Measurements from ENCODE around the gene SCAP.
"Not testable (repeated sequence)": the region's sequence is repeated elsewhere in the genome, so short reads cannot be mapped to it uniquely, and the experiment has no call there.

Gene SCAP

GRCh38 chr3:47475570-47476329 lies at the start of gene SCAP:
SCAP (minus strand) TSS chr3:47475941; CDS start chr3:47442993, 32,948 bp downstream.
- peak; percentile 90 for DNase-seq (ENCODE audit: low spot score)

GRCh38 chr3:47523310-47524073 lies 47.8 kb upstream of the SCAP start:
- DNase-seq (ENCODE audit: low spot score), result no peak

- peak; percentile 88 for DNase-seq (ENCODE audit: low spot score)
Measured at GRCh38 chr3:47522082-47522987, 46.6 kb upstream of the SCAP start.

GRCh38 chr3:47520756-47521155 lies 45.0 kb upstream of the SCAP start:
- DNase-seq (ENCODE audit: low spot score), result no peak

GRCh38 chr3:47517937-47518336 lies 42.2 kb upstream of the SCAP start:
- DNase-seq (ENCODE audit: low spot score), result no peak

GRCh38 chr3:47515864-47516319 lies 40.2 kb upstream of the SCAP start:
- no peak for DNase-seq (ENCODE audit: low spot score)

GRCh38 chr3:47515100-47515499 lies 39.4 kb upstream of the SCAP start:
- no peak for DNase-seq (ENCODE audit: low spot score)

GRCh38 chr3:47513125-47513929 lies 37.6 kb upstream of the SCAP start, which contains the start of gene ELP6:
ELP6 (minus strand) TSS chr3:47513712; CDS start chr3:47513590, 122 bp downstream.
- DNase-seq (ENCODE audit: low spot score), result peak; percentile 99

- DNase-seq (ENCODE audit: low spot score), result no peak
Measured at GRCh38 chr3:47512416-47513124, 36.8 kb upstream of the SCAP start.

- not testable (repeated sequence) for DNase-seq (ENCODE audit: low spot score)
Measured at GRCh38 chr3:47505267-47505666, 29.5 kb upstream of the SCAP start.

GRCh38 chr3:47504113-47504512 lies 28.4 kb upstream of the SCAP start:
- DNase-seq (ENCODE audit: low spot score), result no peak

GRCh38 chr3:47503033-47503432 lies 27.3 kb upstream of the SCAP start:
- no peak for DNase-seq (ENCODE audit: low spot score)

GRCh38 chr3:47496892-47497291 lies 21.2 kb upstream of the SCAP start:
- DNase-seq (ENCODE audit: low spot score), result no peak

- DNase-seq (ENCODE audit: low spot score), result no peak
Measured at GRCh38 chr3:47495886-47496285, 20.1 kb upstream of the SCAP start.

GRCh38 chr3:47495111-47495510 lies 19.4 kb upstream of the SCAP start:
- no peak for DNase-seq (ENCODE audit: low spot score)

GRCh38 chr3:47491777-47492176 lies 16.0 kb upstream of the SCAP start:
- DNase-seq (ENCODE audit: low spot score), result no peak

- DNase-seq (ENCODE audit: low spot score), result no peak
Measured at GRCh38 chr3:47491186-47491585, 15.4 kb upstream of the SCAP start.

- no peak for DNase-seq (ENCODE audit: low spot score)
Measured at GRCh38 chr3:47487265-47487664, 11.5 kb upstream of the SCAP start.

GRCh38 chr3:47485812-47486211 lies 10.1 kb upstream of the SCAP start:
- no peak for DNase-seq (ENCODE audit: low spot score)

GRCh38 chr3:47482366-47482765 lies 6.6 kb upstream of the SCAP start:
- no peak for DNase-seq (ENCODE audit: low spot score)

GRCh38 chr3:47481763-47482162 lies 6.0 kb upstream of the SCAP start:
- DNase-seq (ENCODE audit: low spot score), result not testable (repeated sequence)
